OCI-LY7 (cell line): ENCODE results near the gene TRIM37. TPM values are rescaled to one million over a fixed set of nuclear protein-coding genes. Genes with fewer than 3 reads are reported as not detected.

Experiments
- BruUV-seq: library from RNA; stranded (reverse); fragments of 400-500 nt; replicated peaks from 2 replicates; lab custom pipeline; 2021; lab: Mats Ljungman, UMichigan
- CTCF ChIA-PET: fragments of 300-600 bp; sonication (Branson Sonifier 250); formaldehyde crosslinking; loops from one replicate; lab custom pipeline; 2022; ENCODE audit warnings: antibody characterized with exemption; ENCODE audit not compliant: unreplicated experiment; lab: Charles Lee
- POLR2A ChIA-PET: fragments of 300-600 bp; sonication (Branson Sonifier 250); formaldehyde crosslinking; loops from one replicate; lab custom pipeline; 2022; ENCODE audit warnings: antibody characterized with exemption; lab: Charles Lee
- DNase-seq: peaks from one replicate; pipeline ENCODE4 v3.0.0-alpha.2; 2015; ENCODE audit warnings: low spot score
- H2AFZ ChIP-seq: fragments of 200-600 bp; sonication (generic), shearing (Covaris generic); 2 replicates; pipeline ENCODE4 v1.6.1; 2014; ENCODE audit warnings: mild to moderate bottlenecking, antibody characterized with exemption, low read length, moderate library complexity
- H3K27ac ChIP-seq: fragments of 200-600 bp; sonication (generic); 2 replicates; pipeline ENCODE4 v1.5.1; 2014; ENCODE audit warnings: mixed run types, low read depth, mild to moderate bottlenecking, moderate library complexity, low read length, inconsistent platforms; ENCODE audit not compliant: poor library complexity, severe bottlenecking
- H3K36me3 ChIP-seq: fragments of 200-600 bp; sonication (generic); 2 replicates; pipeline ENCODE4 v1.6.1; 2014; ENCODE audit warnings: mild to moderate bottlenecking, antibody characterized with exemption, low read length, moderate library complexity, mixed read lengths; ENCODE audit not compliant: insufficient read depth
- H3K4me1 ChIP-seq: fragments of 200-600 bp; sonication (generic); 2 replicates; pipeline ENCODE4 v1.5.1; 2014; ENCODE audit warnings: mild to moderate bottlenecking, low read length; ENCODE audit not compliant: insufficient read depth, poor library complexity, severe bottlenecking
- H3K4me2 ChIP-seq: fragments of 200-600 bp; sonication (generic); 2 replicates; pipeline ENCODE4 v1.6.1; 2014; ENCODE audit warnings: mild to moderate bottlenecking, low read length
- H3K4me3 ChIP-seq: fragments of 200-600 bp; sonication (generic); 2 replicates; pipeline ENCODE4 v1.5.1; 2014; ENCODE audit warnings: mild to moderate bottlenecking, low read depth, low read length; ENCODE audit not compliant: poor library complexity, severe bottlenecking
- H3K79me2 ChIP-seq: fragments of 200-600 bp; sonication (generic); 2 replicates; pipeline ENCODE4 v1.6.1; 2016; ENCODE audit warnings: low read depth, mild to moderate bottlenecking, low read length, moderate library complexity, mixed read lengths; ENCODE audit not compliant: insufficient read depth
- H3K9me2 ChIP-seq: fragments of 200-600 bp; sonication (generic); 2 replicates; pipeline ENCODE4 v1.6.1; 2016; ENCODE audit warnings: mild to moderate bottlenecking, low read length, mixed read lengths; ENCODE audit not compliant: insufficient read depth
- H3K9me3 ChIP-seq: fragments of 200-600 bp; sonication (generic); 2 replicates; pipeline ENCODE4 v1.6.1; 2014; ENCODE audit warnings: mild to moderate bottlenecking, mixed run types, low read length, mixed read lengths
- H4K20me1 ChIP-seq: fragments of 200-600 bp; sonication (generic); 2 replicates; pipeline ENCODE4 v1.6.1; 2014; ENCODE audit warnings: mild to moderate bottlenecking, antibody characterized with exemption, low read length, moderate library complexity, mixed read lengths; ENCODE audit not compliant: insufficient read depth
- CTCF ChIP-seq: fragments of 200-600 bp; sonication (generic); conservative IDR thresholded peaks from 2 replicates; pipeline ENCODE4 v1.5.1; 2014; ENCODE audit warnings: mild to moderate bottlenecking, antibody characterized with exemption, low read length, moderate library complexity, mixed read lengths
- EZH2phosphoT487 ChIP-seq: fragments of 200-600 bp; sonication (generic); IDR thresholded peaks from 2 replicates; pipeline ENCODE4 v1.6.1; 2018; ENCODE audit warnings: low read depth, borderline replicate concordance, mild to moderate bottlenecking, mixed run types, antibody characterized with exemption, low read length, moderate library complexity, mixed read lengths
- intact Hi-C: fragments of 100-400 bp; cut with micrococcal nuclease; formaldehyde crosslinking; loops from one replicate; pipeline ENCODE4 v1.10.0; 2022; ENCODE audit not compliant: unreplicated experiment
- total RNA-seq, 2 experiments: library from RNA; depleted of rRNA in 1 of 2; stranded (reverse); fragments of >200 nt in 1 of 2; shearing (Covaris generic) in 1 of 2; gene quantifications; 2 replicates each; pipeline ENCODE4 v1.2.3, GENCODE V29; 2014 to 2022

TRIM37 gene
- total RNA-seq, 2 experiments from 2014 or later, result 27.9 to 35.4 TPM

- CTCF ChIA-PET, result interaction anchor here (1.0 kb wide), 1 partner anchor 42 kb away, joined by 3 read pairs; no protein-coding TSS in a partner anchor
- peaks cover 68% of the 10 kb centered on the region for H3K36me3 ChIP-seq
These were observed 97.9 kb downstream of the TRIM37 start for GRCh38 chr17:59008737-59009136.

GRCh38 chr17:59007995-59008394 lies 98.7 kb downstream of the TRIM37 start:
- Histone ChIP-seq H4K20me1 (no peaks in the 10 kb centered on the region), H3K79me2 (0 out of 2 replicates have a peak, but pooled peaks cover 5% of the 10 kb centered on the region), H3K9me3 (no peaks in the 10 kb centered on the region), H3K4me2 (no peak overlapping the region), H3K36me3 (peaks cover 66% of the 10 kb centered on the region), H3K9me2 (no peaks in the 10 kb centered on the region), H3K27ac (no peak overlapping the region), H3K4me3 (no peak overlapping the region), H3K4me1 (peaks cover 13% of the 10 kb centered on the region), H2AFZ (no peak overlapping the region)
- no peak for DNase-seq
- intact Hi-C loops, result loop anchor here (2.0 kb wide), 1 partner anchor 21 kb away; no protein-coding TSS in a partner anchor
- BruUV-seq, result TSS peak; percentile 39
- ChIA-PET POLR2A (no interaction called here), CTCF (interaction anchor here (1.0 kb wide), 1 partner anchor 41 kb away, joined by 3 read pairs; no protein-coding TSS in a partner anchor)
- TF ChIP-seq CTCF (no peak), EZH2phosphoT487 (no peak)

More at GRCh38 chr17:59008737-59009136, 97.9 kb downstream of the TRIM37 start:
- DNase-seq, result no peak
- H3K4me2 ChIP-seq, result no peak overlapping the region
- intact Hi-C loops, result loop anchor here (2.0 kb wide), 1 partner anchor 20 kb away; no protein-coding TSS in a partner anchor
- 0 out of 2 replicates have a peak, but pooled peaks cover 4% of the 10 kb centered on the region for H3K79me2 ChIP-seq
- POLR2A ChIA-PET, result no interaction called here
- H3K9me3 ChIP-seq, result no peaks in the 10 kb centered on the region
- TF ChIP-seq CTCF (no peak), EZH2phosphoT487 (no peak)
- H3K4me1 ChIP-seq, result peaks cover 10% of the 10 kb centered on the region
- no peak overlapping the region for H3K27ac ChIP-seq
- no peak overlapping the region for H2AFZ ChIP-seq
- no TSS peak for BruUV-seq
- no peak overlapping the region for H3K4me3 ChIP-seq
- H4K20me1 ChIP-seq, result no peaks in the 10 kb centered on the region
- no peaks in the 10 kb centered on the region for H3K9me2 ChIP-seq
